ENCODE results near the gene PRX.

Gene PRX

DNA sequence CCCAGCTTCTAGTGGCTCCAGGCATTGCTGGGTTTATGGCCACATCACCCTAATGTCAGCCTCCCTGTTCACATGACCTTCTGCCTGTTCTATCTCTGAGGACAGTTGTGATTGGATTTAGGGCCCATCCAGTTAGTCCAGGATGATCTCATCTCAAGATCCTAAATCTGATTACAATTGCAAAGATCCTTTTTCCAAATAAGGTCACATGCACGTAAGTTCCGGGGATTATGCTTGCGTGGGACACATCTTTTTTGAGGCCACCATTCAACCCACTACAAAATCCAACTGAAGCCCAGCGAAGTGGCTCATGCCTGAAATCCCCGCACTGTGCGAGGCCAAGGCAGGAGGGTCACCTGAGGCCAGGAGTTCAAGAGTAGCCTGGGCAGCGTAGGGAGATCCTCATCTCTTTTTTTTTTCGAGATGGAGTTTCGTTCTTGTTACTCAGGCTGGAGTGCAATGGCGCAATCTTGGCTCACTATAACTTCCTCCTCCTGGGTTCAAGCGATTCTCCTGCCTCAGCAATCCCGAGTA is 52.4 kb downstream of the PRX start:
- TF ChIP-seq, protein P1, sequence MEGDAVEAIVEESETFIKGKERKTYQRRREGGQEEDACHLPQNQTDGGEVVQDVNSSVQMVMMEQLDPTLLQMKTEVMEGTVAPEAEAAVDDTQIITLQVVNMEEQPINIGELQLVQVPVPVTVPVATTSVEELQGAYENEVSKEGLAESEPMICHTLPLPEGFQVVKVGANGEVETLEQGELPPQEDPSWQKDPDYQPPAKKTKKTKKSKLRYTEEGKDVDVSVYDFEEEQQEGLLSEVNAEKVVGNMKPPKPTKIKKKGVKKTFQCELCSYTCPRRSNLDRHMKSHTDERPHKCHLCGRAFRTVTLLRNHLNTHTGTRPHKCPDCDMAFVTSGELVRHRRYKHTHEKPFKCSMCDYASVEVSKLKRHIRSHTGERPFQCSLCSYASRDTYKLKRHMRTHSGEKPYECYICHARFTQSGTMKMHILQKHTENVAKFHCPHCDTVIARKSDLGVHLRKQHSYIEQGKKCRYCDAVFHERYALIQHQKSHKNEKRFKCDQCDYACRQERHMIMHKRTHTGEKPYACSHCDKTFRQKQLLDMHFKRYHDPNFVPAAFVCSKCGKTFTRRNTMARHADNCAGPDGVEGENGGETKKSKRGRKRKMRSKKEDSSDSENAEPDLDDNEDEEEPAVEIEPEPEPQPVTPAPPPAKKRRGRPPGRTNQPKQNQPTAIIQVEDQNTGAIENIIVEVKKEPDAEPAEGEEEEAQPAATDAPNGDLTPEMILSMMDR (IDR thresholded peaks at IDR 0.05): no peak
- peaks cover 14% of the 10 kb centered on the region for H3K36me3 Mint-ChIP-seq (ENCODE audit: low read depth)
- no peaks in the 10 kb centered on the region for H3K9me3 Mint-ChIP-seq
- H3K4me1 Mint-ChIP-seq: peaks cover 59% of the 10 kb centered on the region
- no peak for DNase-seq
- peak overlapping the region; percentile 64 for H3K27ac Mint-ChIP-seq
- H3K27me3 Mint-ChIP-seq (ENCODE audit: low read depth, poor library complexity): peaks cover 7% of the 10 kb centered on the region
- no peak overlapping the region for H3K4me3 Mint-ChIP-seq

DNA sequence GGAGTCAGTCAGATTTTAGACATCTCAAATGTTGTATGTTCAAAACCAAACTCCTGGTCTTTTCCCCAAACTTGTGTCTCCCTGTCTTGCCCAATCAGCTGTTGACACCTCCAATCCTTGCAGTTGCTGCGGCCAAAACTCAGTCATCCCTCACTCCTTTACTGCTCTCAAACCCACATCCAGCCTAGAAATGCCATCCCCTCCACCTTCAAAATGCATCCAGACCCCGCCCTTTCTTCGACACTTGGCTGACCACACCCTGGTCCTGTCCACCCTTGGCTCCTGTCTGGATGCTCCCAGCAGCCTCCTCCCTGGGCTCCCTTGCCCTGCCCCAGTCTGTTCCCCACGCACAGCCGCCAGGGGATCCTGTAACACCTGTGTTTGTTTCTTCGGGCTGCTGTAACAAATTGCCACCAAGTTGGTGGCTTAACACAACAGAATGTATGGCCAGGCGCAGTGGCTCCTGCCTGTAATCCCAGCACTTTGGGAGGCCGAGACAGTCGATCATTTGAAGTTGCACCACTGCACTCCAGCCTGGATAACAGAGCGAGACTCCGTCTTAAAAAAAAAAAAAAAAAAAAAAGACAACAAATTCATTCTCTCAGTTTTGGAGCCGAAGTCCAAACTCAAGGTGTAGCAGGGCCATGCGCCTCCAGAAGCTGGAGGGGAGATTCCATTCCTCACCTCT is 53.0 kb downstream of the PRX start:
- no peak overlapping the region for H3K4me3 Mint-ChIP-seq
- H3K9me3 Mint-ChIP-seq: no peaks in the 10 kb centered on the region
- peak overlapping the region; percentile 52 for H3K27ac Mint-ChIP-seq
- peaks cover 15% of the 10 kb centered on the region for H3K36me3 Mint-ChIP-seq (ENCODE audit: low read depth)
- H3K27me3 Mint-ChIP-seq (ENCODE audit: low read depth, poor library complexity): peaks cover 3% of the 10 kb centered on the region
- peaks cover 57% of the 10 kb centered on the region for H3K4me1 Mint-ChIP-seq
- TF ChIP-seq, protein P1 (IDR thresholded peaks at IDR 0.05): no peak
- no peak for DNase-seq

DNA sequence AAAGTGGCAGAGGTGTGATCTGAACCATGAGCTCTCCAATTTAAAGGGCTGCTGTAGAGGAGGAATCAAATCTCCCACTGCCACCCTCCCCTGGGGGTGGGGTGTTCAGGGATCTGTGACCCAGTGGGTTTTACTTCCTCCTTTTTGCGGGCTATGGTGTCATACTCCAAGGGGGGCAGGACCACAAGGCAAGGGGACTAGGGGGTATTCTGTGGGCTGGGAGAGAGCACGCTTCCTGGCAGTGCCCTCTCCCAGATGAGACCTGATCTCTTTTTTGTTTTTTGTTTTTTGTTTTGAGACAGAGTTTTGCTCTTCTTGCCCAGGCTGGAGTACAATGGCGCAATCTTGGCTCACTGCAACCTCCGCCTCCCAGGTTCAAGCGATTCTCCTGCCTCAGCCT is 54.4 kb downstream of the PRX start:
- Mint-ChIP-seq H3K4me1 (peaks cover 52% of the 10 kb centered on the region), H3K27me3 (ENCODE audit: low read depth, poor library complexity) (no peaks in the 10 kb centered on the region), H3K36me3 (ENCODE audit: low read depth) (peaks cover 19% of the 10 kb centered on the region), H3K4me3 (no peak overlapping the region), H3K9me3 (no peaks in the 10 kb centered on the region), H3K27ac (peak overlapping the region; percentile 45)
- no peak for DNase-seq
- TF ChIP-seq, protein P1 (IDR thresholded peaks at IDR 0.05): no peak

DNA sequence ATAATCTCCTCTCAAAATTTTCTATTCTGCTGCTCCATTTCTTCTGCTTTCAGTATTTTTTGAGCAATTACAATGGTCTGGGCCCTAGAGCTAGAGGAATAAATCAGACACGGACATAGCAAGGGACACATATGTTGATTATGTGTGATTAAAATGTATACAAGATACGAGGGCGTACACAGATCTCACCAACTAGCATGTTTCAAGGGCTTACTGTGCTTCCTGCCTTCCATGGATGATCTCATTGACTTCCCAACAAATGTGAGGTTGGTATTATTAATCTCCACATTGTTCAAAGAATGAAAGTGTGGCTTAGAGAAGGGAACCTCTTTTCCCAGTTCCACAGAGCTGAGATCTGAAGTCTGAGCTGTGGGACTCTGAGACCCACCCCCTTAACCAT is 55.5 kb downstream of the PRX start:
- no peaks in the 10 kb centered on the region for H3K27me3 Mint-ChIP-seq (ENCODE audit: low read depth, poor library complexity)
- no peaks in the 10 kb centered on the region for H3K9me3 Mint-ChIP-seq
- H3K27ac Mint-ChIP-seq: peak overlapping the region; percentile 8
- H3K4me3 Mint-ChIP-seq: peak overlapping the region; percentile 20
- DNase-seq: no peak
- peaks cover 43% of the 10 kb centered on the region for H3K4me1 Mint-ChIP-seq
- H3K36me3 Mint-ChIP-seq (ENCODE audit: low read depth): peaks cover 19% of the 10 kb centered on the region
- TF ChIP-seq, protein P1 (IDR thresholded peaks at IDR 0.05): no peak

DNA sequence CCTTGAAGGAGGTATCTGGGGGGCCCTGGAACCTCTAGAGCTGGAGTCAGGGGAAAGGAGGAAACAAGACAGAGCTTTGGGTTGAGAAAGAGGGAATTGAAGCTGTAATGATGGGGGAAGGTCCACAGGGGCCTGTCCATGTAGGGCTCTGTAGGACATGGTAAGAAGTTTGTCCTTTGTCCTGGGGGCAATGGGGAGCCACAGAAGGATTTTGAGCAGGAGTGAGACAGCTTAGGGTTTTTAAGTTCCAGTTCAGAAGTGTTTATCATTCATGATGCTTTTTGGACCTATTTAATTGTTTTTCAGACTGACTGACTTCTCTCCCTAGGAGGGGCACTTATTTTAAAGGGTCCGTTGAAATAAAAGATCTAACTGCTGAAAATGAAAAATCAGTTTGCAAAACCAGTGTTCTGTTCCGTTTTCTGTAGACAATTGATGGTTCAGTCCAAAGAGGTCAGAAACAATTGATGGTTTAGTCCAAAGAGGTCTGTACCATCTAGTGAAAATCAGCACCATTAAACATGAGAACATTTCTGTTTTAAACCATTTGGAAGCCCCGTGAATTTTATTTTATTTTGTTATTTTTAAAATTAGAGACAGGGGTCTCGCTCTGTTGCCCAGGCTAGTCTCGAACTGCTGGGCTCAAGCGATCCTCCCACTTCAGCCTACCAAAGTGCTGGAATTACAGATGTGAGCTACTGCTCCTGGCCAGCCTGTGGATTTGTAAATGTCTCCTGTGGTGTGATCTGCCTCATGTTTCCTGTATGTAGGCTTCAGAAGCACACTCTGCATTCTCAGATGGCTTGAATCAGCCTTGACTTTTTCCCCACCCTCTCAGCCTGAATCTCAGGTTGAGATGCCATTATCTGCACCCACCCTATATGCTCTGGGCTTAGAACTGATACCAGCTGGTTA is 56.2 kb downstream of the PRX start:
- Mint-ChIP-seq H3K27ac (peak overlapping the region; percentile 78), H3K4me1 (peaks cover 43% of the 10 kb centered on the region), H3K27me3 (ENCODE audit: low read depth, poor library complexity) (no peaks in the 10 kb centered on the region), H3K4me3 (no peak overlapping the region), H3K9me3 (no peaks in the 10 kb centered on the region), H3K36me3 (ENCODE audit: low read depth) (peaks cover 14% of the 10 kb centered on the region)
- no peak for DNase-seq
- TF ChIP-seq, protein P1 (IDR thresholded peaks at IDR 0.05): no peak

Measured in nephron progenitor cell (in vitro differentiated cells).